Measurements from ENCODE around the gene KREMEN2.

The KREMEN2 gene

GRCh38 chr16:3003582-3004270 is 39.7 kb downstream of the KREMEN2 start:
- peak; percentile 38 for TF ChIP-seq CTCF (IDR thresholded peaks at IDR 0.05; ENCODE audit: insufficient read depth, low read depth, low read length, missing control alignments)
- no peak overlapping the region for H3K4me3 ChIP-seq (ENCODE audit: low read depth, low read length)
- peak; percentile 100 for DNase-seq (ENCODE audit: low read depth)

GRCh38 chr16:3004319-3004718 is 40.2 kb downstream of the KREMEN2 start:
- no peak for DNase-seq (ENCODE audit: low read depth)
- H3K4me3 ChIP-seq (ENCODE audit: low read depth, low read length) = no peak overlapping the region
- TF ChIP-seq CTCF (IDR thresholded peaks at IDR 0.05; ENCODE audit: insufficient read depth, low read depth, low read length, missing control alignments) = no peak

DNA sequence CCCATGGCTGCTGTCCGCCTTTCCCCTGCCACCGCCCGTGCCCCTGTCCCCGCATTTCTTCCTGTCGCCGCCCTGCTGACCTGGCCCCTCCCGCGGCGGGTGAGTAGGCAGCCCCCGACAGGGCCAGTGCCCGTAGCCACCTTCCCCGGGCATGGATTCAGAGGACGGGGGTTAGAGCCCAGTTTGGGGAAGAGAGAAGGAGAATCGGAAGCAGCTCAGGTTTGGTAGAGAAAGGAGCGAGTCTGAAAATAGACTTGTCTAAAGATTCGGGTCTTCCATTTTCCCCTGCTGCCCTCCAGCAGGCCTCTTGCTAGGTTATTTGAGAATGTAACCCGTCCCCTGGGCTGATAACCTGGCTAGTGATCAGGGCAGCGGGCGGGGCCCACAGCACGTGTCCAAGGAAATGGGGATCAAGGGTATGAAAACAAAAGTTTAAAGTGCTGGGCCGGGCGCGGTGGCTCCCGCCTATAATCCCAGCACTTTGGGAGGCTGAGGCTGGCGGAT is 40.8 kb downstream of the KREMEN2 start:
- DNase-seq (ENCODE audit: low read depth) = no peak
- H3K4me3 ChIP-seq (ENCODE audit: low read depth, low read length) = no peak overlapping the region
- no peak for TF ChIP-seq CTCF (IDR thresholded peaks at IDR 0.05; ENCODE audit: insufficient read depth, low read depth, low read length, missing control alignments)

DNA sequence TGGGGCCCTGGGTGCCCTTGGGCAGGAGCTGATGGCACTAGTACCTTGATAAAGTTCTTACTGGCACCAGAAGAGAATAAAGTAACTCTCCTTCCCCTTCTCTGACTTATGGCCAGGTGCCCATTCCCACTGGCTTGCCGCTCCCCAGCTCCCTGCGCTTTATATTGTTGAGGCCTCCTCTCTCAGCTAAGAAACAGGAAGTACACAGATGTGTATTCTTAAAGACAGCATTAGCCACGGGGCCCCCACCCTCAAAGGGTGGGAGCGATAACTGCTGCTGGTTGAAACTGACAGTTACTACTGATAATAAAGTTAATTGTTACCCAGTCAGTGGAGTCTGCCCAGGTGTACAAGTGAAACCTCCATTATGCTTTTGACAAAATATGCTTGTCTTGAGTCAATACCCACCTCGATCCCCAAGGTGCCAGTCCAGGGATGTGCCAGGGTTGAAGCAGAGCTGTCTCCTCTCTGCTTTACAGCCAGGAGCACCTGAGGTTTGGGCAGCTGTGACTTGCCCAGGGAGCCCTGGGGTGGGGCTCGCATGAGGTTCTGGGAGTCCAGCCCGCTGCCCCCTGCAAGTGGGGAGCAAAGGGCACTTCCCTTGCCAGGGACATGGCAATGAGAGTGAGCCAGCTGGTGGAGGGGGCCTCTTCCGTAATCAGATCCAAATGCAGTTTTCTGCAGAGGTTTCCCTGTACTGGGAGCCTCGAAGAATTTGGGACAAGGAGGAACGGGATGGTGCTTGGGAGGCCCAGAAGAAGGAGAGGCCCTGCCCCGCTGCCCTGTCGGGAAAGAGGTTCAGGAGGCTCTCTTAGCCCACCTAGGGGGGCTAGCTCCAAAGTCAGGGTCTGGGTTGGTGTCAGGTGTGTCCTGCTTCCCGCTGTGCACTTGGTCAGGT is 43.2 kb downstream of the KREMEN2 start:
- H3K4me3 ChIP-seq (ENCODE audit: low read depth, low read length) = no peak overlapping the region
- DNase-seq (ENCODE audit: low read depth) = no peak
- no peak for TF ChIP-seq CTCF (IDR thresholded peaks at IDR 0.05; ENCODE audit: insufficient read depth, low read depth, low read length, missing control alignments)

- H3K4me3 ChIP-seq (ENCODE audit: low read depth, low read length) = no peak overlapping the region
- TF ChIP-seq CTCF (IDR thresholded peaks at IDR 0.05; ENCODE audit: insufficient read depth, low read depth, low read length, missing control alignments) = no peak
- DNase-seq (ENCODE audit: low read depth) = no peak
Measured at GRCh38 chr16:3007957-3008689, 44.0 kb downstream of the KREMEN2 start.

DNA sequence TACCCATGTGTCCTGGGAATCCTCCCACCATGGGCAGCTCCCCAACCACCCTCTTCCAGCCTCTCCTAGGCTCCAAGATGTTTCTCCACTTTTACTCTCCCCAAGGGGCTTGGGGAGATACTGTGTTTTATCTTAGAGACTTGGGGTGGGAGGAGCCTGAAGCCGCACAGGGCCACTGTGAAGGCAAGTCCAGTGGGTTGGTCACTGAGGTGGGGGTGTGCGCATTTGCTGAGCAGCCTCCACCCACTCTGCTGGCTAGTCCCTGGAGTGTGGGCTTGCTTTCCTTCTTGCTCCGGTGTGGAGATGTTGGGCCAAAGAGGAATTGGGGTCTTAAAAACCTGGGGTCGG is 44.6 kb downstream of the KREMEN2 start:
- H3K4me3 ChIP-seq (ENCODE audit: low read depth, low read length) = no peak overlapping the region
- TF ChIP-seq CTCF (IDR thresholded peaks at IDR 0.05; ENCODE audit: insufficient read depth, low read depth, low read length, missing control alignments) = no peak
- DNase-seq (ENCODE audit: low read depth) = no peak

Data from GM12865 (cell line).